Measurements from ENCODE around the gene NTSR2.

NTSR2 gene

DNA sequence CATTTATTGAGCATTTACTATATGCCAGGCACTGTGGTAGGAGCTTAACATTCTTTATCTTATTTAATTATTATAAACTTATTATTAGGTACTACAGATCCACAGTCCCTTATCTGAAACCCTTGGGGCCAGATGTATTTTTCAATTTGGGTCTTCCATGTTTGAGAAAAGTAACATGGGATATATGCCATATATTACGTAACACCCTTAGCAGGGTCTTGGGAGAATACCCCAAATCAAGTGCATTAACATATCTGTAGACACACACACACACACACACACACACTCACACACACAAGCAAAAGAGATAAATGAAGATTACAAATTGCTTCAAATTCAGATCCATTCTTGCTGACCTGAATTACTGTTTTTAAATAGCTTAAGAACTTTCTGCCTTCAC, 13.7 kb downstream of the NTSR2 start:
- no peak for DNase-seq

DNA sequence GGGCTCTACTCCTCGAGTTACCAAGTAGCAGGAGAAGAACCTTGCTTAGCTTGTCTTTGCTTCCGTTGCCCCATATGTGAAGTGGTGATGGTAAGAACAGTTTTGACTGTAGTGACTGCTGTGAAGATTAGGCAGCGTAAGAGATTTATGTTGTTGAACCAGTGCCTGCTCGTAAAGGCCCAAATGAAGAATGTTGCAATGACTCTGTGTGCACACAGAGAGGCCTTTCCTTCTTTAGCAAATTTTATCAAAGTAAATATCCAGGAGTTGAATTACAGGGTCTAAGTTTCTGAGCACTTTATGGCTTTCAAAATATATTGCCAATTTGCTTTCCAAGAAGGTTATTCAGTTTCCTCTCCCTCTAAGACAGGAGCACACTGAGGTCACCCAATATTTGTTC, 14.5 kb downstream of the NTSR2 start:
- no peak for DNase-seq

DNA sequence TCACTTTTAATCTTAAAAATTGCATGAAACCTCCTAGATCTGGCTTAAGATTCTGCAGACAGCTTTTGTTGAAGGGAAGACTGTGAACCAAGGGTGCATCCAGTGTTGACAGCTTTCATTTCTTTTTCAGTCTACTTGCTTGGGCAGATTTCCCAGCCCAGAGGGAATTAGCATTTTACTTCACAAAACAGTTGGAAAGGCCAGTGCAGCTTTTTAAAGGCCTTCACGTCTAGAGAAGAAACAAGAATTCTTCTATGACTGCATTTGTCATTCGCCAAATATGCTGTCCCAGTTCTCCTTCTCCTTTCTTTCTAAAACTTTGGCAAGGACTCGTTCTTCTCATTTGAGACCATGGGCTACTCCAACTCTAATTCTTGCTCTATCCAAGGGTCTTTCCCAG, 17.4 kb downstream of the NTSR2 start:
- no peak for DNase-seq

DNA sequence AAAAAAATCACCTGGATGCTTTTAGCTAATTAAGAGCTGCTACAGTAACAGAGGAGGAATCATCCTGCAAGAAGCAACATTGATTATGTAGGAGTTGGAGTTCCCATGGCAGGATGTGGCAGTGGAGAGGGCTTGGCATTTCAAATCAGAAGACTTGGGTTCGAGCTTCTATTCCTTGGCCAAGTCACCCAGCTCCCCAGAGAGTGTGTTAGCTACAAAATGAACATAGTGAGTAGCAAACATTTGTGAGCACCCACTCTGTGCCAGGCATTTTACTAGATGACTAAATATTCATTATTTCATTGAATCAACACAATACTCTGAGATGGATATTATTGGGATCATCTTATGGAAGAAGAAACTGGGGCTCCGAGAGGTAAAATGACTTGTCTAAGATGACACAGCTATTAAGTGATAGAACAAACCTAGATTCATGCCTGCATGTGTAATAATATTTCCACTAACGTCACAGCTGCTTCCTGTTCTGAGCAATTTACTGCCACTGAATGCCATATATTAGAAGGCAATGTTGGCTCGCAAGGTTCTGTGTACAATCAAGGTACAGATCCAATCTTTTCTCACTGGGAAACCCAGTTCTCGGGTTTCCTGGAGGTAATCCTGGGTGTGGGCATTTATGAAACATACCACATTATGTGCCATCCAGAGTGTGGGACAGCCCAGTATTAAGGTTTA, 18.0 kb downstream of the NTSR2 start:
- DNase-seq: no peak

DNA sequence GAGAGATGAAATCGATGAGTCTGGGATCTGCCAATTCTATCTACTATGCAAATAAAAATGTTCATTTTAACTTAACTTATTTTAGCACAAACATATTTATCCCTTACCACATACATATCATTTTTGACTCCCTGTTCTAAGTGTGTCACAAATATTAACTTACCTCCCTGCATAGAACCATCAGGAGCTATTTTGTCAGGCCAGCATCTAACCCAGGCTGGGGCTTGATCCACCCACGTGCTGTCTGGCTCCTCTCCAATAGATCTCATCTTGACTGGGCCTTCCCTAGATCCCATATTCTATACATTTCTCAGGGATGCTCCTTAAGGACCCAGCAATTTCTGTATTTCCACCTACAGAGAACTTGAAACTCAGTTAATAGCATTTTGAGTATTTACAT, 20.9 kb downstream of the NTSR2 start:
- DNase-seq: no peak

DNA sequence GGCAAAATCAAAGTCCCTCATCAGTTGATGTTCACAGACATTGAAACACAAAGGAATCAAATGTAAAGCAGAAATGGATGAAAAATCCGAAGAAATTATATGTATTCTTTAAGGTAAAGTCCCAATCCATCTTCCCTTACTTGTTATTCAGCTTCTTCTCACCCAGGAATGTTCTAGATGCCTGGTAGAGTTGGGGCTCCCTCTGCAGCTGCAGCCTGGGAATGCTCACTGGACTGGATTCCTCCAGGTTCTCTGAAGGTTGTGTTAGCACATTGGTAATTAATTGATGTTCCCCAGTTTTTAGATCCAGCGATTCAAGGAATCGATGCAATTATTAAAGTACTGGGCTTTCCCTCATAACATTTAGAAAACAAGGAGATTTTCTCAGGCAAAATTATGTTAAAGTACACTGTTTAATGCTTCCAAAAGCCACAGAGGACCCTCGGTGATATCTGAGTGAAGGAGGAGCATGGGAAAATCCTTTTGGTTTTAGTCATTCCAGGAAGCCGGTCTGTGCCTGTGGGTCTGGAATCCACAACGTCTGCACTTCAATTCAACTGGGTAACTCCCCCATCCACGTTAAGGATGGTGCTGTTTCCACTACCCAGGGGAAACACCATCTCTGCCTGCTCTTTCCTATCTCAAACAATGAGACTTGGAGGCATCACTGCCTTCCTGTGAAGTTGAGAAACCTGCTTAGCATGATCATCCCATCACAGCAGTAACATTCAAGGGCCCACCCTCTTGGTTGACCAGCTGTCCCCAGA, 22.0 kb downstream of the NTSR2 start:
- no peak for DNase-seq

DNA sequence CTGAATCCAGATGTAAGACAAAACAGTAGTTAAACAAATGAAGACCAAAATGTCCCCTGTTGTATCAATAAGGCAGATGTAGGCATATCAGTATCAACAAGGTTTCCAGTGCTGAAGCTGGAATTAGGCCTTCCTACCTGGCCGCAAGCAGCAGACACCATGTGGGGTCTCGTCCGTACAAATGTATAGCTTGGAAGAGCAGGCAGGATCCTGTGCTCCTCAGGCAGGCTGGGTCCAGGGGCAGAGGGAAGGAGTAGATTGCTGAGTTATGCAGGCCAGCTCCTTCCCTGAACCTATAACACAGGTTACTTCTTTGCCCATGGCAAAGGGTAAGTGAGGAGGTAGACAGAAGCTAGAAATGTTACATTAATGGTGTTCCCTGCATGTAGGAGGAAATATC, 23.5 kb downstream of the NTSR2 start:
- no peak for DNase-seq

DNA sequence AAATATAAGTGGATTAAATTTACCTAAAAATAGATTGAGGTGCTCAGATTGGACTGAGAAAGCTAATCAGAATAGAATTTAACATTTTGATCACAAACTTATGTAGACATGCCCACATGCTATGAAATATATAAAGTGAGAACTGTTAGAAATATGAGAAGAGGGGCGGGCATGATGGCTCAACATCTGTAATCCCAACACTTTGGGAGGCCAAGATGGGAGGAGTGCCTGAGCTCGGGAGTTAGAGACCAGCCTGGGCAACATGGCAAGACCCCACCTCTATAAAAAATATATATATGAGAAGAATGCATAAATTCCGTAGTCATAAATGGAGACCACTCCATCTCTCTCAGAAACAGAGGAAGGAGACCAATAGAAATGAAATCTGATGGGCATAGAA, 25.7 kb downstream of the NTSR2 start:
- DNase-seq: no peak

DNA sequence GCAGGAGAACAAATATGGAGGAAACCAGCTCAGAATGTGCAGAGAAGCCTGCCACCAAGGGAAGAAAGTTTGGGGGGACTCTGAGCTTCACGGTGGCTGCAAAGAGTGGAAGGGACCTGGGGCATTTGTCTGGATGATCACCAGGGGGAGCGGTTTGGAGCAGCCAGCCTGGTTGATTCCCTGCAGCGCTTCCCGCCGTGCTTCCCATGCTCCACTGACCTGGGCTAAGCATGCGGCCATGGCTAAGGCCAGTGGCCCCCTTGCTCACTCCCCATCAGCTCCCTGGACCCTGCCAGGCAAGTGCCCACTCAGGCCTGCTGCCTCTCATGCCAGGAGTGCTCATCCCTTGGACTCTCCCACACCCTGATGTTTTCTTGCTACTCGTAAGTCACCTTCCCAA, 27.0 kb downstream of the NTSR2 start:
- no peak for DNase-seq

DNA sequence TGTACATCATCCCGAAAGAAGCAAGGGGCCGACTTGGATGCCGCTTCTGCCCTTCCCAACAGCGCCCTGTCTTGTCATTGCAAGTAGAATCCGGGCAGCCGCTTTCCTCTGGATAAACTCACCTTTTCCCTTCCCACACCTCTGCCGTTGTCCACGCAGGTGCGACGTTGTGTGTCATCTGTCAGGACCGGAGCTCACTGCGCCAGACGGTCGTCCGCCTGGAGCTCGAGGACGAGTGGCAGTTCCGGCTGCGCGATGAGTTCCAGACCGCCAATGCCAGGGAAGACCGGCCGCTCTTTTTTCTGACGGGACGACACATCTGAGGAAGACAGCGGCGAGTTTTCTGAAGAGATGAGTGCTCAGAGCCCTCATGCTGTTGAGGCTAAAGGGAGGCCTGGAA, 29.9 kb downstream of the NTSR2 start:
- DNase-seq: no peak

DNA sequence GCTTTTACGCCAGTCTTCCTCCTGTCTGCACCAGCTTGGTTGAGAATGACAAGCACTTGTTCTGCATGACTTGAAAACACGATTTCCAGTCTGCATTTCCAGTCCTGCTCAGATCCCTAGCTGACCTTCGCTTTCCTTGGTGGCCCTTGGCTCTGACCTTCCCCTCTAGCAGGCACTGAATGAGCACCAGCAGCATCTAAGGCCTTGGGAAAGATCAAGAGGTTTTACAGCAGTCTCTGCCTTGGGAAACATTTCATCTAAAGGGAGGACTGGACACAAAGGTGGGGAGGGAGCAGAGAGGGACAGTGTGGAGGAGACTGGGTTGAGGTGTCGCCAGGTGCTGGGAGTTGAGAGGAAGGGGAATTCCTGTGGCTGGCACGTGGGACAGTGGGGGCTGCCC, 30.5 kb downstream of the NTSR2 start:
- DNase-seq: no peak

DNA sequence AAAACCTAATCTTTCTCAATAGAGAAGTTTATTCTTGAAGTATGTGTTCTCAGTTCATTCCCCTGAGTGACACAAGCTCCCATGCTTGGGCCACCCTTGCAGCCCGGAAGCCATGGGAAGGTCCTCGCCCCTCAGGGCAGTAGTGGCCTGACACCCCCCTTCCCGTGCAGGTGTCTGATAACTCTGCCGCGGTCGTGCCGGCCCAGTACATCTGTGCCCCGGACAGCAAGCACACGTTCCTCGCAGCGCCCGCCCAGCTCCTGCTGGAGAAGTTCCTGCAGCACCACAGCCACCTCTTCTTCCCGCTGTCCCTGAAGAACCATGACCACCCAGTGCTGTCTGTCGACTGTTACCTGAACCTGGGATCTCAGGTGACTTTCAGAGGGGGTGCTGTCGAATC, 32.4 kb downstream of the NTSR2 start:
- no peak for DNase-seq

DNA sequence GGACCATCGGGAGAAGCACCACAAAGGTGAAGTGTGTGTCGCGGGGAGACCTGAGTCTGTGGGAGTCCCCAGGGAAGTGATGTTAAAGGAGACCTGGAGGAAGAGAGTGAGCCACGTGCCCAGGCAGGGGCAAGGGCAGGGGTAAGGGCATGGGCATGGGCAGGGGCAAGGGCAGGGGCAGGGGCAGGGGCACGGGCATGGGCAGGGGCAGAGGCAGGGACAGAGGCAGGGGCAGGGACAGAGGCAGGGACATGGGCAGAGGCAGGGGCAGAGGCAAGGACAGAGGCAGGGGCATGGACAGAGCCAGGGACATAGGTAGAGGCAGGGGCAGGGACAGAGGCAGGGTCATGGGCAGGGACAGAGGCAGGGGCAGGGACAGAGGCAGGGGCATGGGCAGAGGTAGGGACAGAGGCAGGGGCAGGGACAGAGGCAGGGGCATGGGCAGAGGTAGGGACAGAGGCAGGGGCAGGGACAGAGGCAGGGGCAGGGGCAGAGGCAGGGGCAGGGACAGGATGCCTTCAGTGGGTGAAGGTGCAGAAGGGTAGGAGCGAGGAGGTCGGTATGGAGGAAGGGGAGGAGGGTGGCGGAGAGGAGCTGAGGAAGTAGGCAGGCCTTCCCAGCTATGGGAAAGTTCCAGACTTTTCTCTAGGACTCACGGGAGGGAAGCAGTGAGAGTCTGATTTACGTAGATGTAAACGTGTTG, 33.3 kb downstream of the NTSR2 start:
- DNase-seq: no peak

DNA sequence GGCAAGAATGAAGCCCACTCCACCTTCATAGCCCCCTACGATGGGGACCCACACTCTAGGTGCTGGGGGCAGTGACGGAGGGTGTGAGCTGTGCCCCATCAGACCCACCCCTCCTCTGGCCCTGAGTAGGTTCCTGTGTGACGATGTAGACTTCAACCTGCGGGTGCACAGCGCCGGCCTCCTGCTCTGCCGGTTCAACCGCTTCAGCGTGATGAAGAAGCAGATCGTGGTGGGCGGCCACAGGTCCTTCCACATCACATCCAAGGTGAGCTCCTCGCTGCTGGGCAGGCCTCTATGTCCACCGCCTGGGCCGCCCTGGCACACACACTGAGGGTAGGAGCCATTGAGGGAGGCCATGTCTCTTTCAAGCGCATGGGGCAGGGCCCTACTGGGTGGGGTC, 34.9 kb downstream of the NTSR2 start:
- DNase-seq: no peak

DNA sequence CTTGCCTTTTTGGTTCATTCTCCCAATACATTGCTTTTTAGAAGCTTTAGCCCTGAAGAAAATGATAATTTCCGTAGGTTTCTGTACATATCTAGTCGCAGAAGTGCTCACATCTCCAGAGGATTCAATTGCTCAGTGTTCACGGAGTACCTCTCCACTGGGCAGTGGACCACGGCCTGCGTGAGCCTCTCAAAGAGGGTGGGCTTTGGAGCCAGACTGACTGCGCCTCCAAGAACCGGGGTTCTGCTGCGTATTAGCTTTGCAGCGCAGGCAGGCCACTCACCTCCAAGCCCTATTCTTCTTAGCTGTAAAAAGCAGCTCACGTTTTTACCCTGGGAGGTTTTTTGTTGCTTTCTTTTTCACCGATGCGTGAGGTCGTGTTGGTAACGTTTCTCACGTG, 35.4 kb downstream of the NTSR2 start:
- no peak for DNase-seq

DNA sequence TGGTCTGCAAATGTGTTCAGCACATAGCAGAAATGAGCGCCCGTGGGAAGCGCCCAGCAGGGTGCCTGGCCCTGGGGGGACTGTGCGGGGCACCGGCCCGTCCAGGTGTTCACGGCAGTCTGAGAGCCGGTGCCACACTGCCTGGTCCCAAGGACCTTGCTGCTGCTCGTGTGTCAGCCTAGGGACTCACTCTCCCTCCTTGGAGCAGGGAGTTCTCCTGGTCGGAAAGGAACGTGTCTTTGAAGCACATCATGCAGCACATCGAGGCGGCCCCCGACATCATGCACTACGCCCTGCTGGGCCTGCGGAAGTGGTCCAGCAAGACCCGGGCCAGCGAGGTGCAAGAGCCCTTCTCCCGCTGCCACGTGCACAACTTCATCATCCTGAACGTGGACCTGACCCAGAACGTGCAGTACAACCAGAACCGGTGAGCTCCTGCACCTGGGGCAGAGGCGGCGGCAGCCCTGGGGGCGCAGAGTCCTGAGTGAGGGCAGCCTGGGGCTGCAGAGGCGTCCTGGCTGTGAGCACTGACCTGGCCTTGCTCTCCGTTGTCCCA, 36.0 kb downstream of the NTSR2 start:
- DNase-seq: no peak

DNA sequence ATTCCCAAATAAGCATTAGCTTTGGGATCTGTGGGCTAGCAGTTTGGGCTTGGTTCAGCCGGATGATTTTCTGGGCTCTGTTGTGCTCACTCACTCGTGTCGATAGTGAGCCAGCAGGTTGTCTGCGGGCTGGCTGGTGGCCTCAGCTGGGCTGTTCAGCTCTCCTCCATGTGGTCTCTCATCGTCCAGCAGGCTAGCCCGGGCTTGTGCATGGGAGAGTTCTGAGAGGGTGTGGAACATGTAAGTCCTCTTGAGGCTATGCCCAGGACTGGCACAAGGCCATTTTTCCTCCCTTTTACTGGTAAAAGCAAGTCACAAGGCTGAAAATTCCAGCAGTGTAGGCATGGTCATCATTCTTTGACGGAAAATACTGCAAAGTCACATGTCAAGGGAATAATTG, 38.5 kb downstream of the NTSR2 start:
- no peak for DNase-seq

DNA sequence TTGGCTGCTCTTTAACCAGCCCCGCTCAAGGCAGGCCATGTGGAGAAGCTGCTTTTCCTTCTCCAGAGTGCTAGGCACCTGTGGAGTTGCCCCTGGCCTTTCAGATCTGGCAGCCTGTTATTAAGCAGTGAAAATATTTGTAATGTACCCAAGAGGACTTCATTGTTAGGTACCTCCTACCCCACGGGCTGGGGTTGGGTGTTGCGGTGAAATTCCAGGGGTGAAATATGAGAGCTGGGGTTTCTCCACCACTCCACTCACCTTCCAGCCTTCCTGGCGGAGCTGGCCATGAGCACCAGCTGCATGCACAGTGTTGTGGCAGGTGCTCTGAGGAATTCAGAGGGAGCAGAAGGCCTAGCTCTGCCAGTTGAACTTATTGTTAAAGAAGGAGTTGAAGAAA, 39.1 kb downstream of the NTSR2 start:
- DNase-seq: no peak

DNA sequence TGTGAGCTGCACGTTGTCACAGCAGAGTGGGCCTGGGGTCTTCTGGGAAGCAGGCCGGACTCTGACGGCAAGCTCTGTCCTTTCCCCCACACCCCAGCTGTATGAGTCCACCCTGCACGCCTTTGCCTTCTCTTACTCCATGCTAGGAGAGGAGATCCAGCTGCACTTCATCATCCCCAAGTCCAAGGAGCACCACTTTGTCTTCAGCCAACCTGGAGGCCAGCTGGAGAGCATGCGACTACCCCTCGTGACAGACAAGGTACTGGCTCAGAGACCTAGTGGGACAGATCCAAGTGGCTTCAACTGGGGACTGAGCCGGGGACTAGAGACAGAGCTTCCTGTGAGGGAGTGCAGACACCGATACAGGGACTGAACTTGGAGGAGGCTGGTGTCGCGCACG, 40.1 kb downstream of the NTSR2 start:
- DNase-seq: no peak

DNA sequence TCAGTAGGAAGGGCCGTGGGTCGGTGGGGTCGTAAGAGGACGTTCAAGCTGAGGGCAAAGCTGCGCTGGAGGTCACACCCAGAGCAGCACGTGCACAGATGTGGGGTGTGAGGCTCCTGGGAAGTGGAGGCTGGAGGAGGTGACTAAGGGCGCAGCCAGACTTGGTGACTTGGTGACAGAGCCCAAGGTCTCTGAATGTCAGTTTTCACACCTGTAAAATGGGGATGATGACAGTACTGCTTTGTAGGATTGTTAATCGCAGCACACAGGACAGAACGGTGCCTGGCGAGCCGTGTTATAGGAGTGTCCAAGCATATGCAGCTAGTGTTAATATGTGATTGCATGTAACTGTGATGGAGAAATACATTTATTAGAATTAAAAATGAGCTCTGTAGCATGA, 40.8 kb downstream of the NTSR2 start:
- DNase-seq: no peak

DNA sequence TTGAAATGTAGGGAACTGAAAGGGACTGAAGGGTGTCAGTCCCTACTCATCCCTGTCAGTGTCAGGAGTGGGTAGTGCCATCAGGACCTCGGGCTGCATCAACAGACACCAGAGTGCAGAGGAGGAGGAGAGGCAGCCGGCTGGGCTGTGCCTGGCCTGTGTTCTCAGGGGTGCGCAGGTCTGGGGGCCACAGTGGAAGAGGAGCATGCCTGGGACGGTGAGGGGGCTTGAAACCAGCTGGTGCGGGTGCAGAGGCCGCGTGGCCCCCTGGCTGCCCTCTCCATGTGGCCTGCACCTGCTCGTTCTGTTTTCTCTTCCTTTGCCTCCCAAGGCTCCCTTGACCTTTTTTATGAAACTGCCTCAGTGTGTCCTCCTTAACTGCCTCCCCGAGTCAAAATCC, 41.3 kb downstream of the NTSR2 start:
- DNase-seq: no peak

DNA sequence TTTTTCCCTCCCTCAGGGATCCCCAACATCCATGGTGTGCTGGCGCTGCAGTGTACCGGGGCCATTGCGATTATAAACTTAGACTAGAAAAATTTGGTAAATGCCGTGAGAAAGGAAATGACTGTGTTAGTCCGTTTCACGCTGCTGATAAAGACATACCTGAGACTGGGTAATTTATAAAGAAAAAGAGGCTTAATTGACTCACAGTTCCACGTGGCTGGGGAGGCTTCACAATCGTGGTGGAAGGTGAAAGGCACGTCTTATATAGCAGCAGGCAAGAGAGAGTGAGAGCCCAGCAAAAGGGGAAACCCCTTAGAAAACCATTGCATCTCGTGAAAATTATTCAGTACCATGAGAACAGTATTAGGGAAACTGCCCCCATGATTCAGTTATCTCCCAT, 44.3 kb downstream of the NTSR2 start:
- no peak for DNase-seq

DNA sequence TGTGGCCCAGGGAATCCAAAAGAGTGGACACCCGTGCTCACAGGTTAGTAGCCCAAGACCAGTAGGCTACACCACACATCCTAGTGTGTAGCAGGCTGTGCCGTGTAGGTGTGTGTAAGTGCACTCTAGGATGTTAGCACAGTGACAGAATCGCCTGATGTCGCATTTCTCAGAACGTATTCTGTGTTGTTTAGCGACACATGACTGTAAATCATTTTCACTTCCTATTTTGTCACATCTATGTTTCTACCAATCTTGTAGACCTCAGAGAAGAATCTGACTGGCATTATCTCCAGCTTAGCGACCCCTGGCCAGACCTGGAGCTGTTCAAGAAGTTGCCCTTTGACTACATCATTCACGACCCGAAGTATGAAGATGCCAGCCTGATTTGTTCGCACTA, 45.1 kb downstream of the NTSR2 start:
- DNase-seq: no peak

DNA sequence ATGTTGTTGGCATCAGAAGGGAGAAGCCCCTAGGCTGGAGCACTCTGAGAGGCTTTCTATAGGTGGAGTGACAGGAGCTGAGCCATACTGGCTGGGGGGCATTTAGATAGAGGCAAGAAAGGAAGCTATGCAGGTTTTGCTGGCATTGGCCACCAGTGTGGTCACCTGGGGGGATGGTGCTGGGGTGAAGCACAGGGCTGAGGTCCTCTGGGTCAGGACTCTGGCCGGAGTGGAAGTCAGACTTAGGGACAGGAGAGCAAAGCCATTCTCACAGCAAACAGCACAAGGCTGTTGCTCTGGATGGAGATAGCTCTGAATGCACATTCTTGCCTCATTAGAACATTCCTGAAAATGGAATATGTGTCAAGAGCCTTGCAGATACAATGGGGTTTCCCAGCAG, 47.4 kb downstream of the NTSR2 start:
- no peak for DNase-seq

Measured in central memory CD4-positive, alpha-beta T cell (primary cell).